Loucy (cell line): Measurements from ENCODE around the gene NUMBL.

Source experiments
- H2AFZ ChIP-seq: fragments of 200-600 bp; sonication (generic); 2 replicates; pipeline ENCODE4 v1.6.0; 2016; ENCODE audit warnings: antibody characterized with exemption, mild to moderate bottlenecking, low read length, moderate library complexity
- H3F3A ChIP-seq: fragments of 200-600 bp; 2 replicates; pipeline ENCODE4 v1.6.0; 2016; ENCODE audit warnings: antibody characterized with exemption, low read depth, mild to moderate bottlenecking
- H3K27me3 ChIP-seq: fragments of 200-600 bp; sonication (generic); 2 replicates; pipeline ENCODE4 v1.6.1; 2014; ENCODE audit warnings: low read length, mild to moderate bottlenecking; ENCODE audit not compliant: insufficient read depth, poor library complexity, severe bottlenecking
- H3K36me3 ChIP-seq: fragments of 200-600 bp; sonication (generic); 2 replicates; pipeline ENCODE4 v1.6.1; 2016; ENCODE audit warnings: low read length; ENCODE audit not compliant: insufficient read depth
- H3K4me1 ChIP-seq: fragments of 200-600 bp; sonication (generic); 2 replicates; pipeline ENCODE4 v1.5.1; 2014; ENCODE audit warnings: low read length, mild to moderate bottlenecking; ENCODE audit not compliant: insufficient read depth, poor library complexity, severe bottlenecking
- H3K4me2 ChIP-seq: fragments of 200-600 bp; sonication (generic); 2 replicates; pipeline ENCODE4 v1.6.0; 2014; ENCODE audit warnings: antibody characterized with exemption, low read length, low read depth, mild to moderate bottlenecking; ENCODE audit not compliant: poor library complexity, severe bottlenecking
- H3K4me3 ChIP-seq: fragments of 200-600 bp; sonication (generic); 2 replicates; pipeline ENCODE4 v1.5.1; 2014; ENCODE audit warnings: low read length, mild to moderate bottlenecking, mixed read lengths; ENCODE audit not compliant: poor library complexity, severe bottlenecking
- H3K79me2 ChIP-seq: fragments of 200-600 bp; sonication (generic); 2 replicates; pipeline ENCODE4 v1.6.1; 2014; ENCODE audit warnings: low read length; ENCODE audit not compliant: insufficient read depth
- H3K9ac ChIP-seq: fragments of 200-600 bp; sonication (generic); 2 replicates; pipeline ENCODE4 v1.6.0; 2014; ENCODE audit warnings: mild to moderate bottlenecking, low read depth, low read length, moderate library complexity; ENCODE audit not compliant: poor library complexity, severe bottlenecking
- H3K9me2 ChIP-seq: fragments of 200-600 bp; sonication (generic); replicated peaks from 2 replicates; pipeline ENCODE4 v1.6.1; 2016; ENCODE audit warnings: low read depth, low read length, mixed read lengths
- H3K9me3 ChIP-seq: fragments of 200-600 bp; sonication (generic); 2 replicates; pipeline ENCODE4 v1.6.1; 2014; ENCODE audit warnings: mild to moderate bottlenecking, antibody characterized with exemption, low read length, low read depth; ENCODE audit not compliant: insufficient read depth
- H4K20me1 ChIP-seq: fragments of 200-600 bp; sonication (generic); 2 replicates; pipeline ENCODE4 v1.6.0; 2014; ENCODE audit warnings: antibody characterized with exemption, low read length, mild to moderate bottlenecking; ENCODE audit not compliant: insufficient read depth, poor library complexity, severe bottlenecking
- CTCF ChIP-seq: fragments of 200-600 bp; sonication (generic); conservative IDR thresholded peaks from 2 replicates; pipeline ENCODE4 v1.5.1; 2014; ENCODE audit warnings: mild to moderate bottlenecking, antibody characterized with exemption, low read length
- EZH2phosphoT487 ChIP-seq: fragments of 200-600 bp; IDR thresholded peaks from 2 replicates; pipeline ENCODE4 v1.6.1; 2018; ENCODE audit warnings: antibody characterized with exemption, mild to moderate bottlenecking, moderate library complexity, borderline replicate concordance

The NUMBL gene

GRCh38 chr19:40726279-40726678 is 35.8 kb upstream of the NUMBL start:
- TF ChIP-seq EZH2phosphoT487 (no peak), CTCF (no peak)
- no peaks in the 10 kb centered on the region for H3F3A ChIP-seq
- H3K79me2 ChIP-seq, result no peaks in the 10 kb centered on the region
- no peaks in the 10 kb centered on the region for H3K9me2 ChIP-seq
- no peak overlapping the region for H3K4me3 ChIP-seq
- H3K9ac ChIP-seq, result no peak overlapping the region
- no peaks in the 10 kb centered on the region for H3K27me3 ChIP-seq
- no peaks in the 10 kb centered on the region for H3K4me1 ChIP-seq
- H3K9me3 ChIP-seq, result no peaks in the 10 kb centered on the region
- no peak overlapping the region for H2AFZ ChIP-seq
- no peak overlapping the region for H3K4me2 ChIP-seq
- no peaks in the 10 kb centered on the region for H4K20me1 ChIP-seq
- H3K36me3 ChIP-seq, result no peaks in the 10 kb centered on the region

GRCh38 chr19:40724855-40725254 is 34.4 kb upstream of the NUMBL start:
- Histone ChIP-seq H3K36me3 (no peaks in the 10 kb centered on the region), H3K4me3 (no peak overlapping the region), H3K9me3 (no peaks in the 10 kb centered on the region), H3K4me1 (no peaks in the 10 kb centered on the region), H2AFZ (no peak overlapping the region), H3K9me2 (no peaks in the 10 kb centered on the region), H3F3A (no peaks in the 10 kb centered on the region), H3K27me3 (no peaks in the 10 kb centered on the region), H4K20me1 (no peaks in the 10 kb centered on the region), H3K4me2 (no peak overlapping the region), H3K9ac (no peak overlapping the region), H3K79me2 (no peaks in the 10 kb centered on the region)
- TF ChIP-seq EZH2phosphoT487, result no peak
- no peak for TF ChIP-seq CTCF

- TF ChIP-seq EZH2phosphoT487, result no peak
- no peak for TF ChIP-seq CTCF
- Histone ChIP-seq H4K20me1 (no peaks in the 10 kb centered on the region), H2AFZ (no peak overlapping the region), H3K4me3 (no peak overlapping the region), H3K4me1 (peaks cover under 1% of the 10 kb centered on the region), H3K9ac (no peak overlapping the region), H3K9me2 (no peaks in the 10 kb centered on the region), H3F3A (no peaks in the 10 kb centered on the region), H3K4me2 (no peak overlapping the region), H3K9me3 (no peaks in the 10 kb centered on the region), H3K36me3 (no peaks in the 10 kb centered on the region), H3K27me3 (no peaks in the 10 kb centered on the region), H3K79me2 (no peaks in the 10 kb centered on the region)
Measured at GRCh38 chr19:40724315-40724714, 33.9 kb upstream of the NUMBL start.
